GM18861 (cell line): ENCODE results near the gene TOX2.

Experiments used
- ATAC-seq: cut with Tn5 transposase; IDR thresholded peaks from one replicate; pipeline ENCODE4 v1.9.1; 2021; ENCODE audit not compliant: unreplicated experiment

TOX2 gene

DNA sequence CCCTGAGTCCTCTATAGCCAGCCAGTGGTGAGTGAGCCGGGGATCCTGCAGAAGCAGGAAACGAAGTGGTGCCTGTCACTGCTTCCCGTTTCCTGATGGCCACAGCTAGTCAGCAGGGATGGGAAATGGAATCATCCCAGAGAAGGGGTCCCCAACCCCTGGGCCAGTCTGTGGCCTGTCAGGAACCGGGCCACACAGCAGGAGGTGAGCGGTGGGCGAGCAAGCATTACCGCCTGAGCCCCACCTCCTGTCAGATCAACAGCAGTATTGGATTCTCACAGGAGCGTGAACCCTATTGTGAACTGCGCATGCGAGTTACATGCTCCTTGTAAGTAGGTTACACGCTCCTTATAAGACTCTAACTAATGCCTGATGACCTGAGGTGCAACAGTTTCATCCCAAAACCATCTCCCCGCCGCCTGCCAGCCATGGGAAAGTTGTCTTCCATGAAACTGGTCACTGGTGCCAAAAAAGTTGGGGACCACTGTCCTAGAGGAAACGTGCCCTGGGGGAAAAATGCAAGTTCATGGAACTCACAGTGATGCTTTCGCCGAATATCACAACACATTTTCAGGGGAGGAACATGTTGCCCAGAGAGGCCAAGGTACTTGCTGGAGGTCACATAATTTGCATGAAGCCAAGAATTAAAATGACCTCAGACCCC, 158.5 kb downstream of the TOX2 start:
- no peak for ATAC-seq

DNA sequence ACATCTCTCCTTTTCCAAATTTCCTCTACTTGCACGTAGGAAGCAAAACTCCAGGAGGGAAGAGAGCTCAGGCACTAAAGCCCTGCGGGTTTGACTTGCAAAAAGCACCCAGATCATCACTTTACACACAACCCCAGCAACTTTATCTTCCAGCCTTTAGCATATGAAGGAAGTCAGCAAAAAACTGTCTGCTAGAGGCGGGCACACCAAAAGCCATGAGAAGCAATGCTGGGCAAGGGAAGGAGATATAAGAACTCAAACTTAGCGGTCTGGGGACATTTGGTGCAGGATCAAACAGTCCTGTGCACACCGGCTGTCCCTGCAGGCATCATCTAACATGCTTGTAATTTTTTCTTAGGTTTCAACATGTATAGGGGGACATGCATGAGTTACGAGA, 159.0 kb downstream of the TOX2 start:
- no peak for ATAC-seq

DNA sequence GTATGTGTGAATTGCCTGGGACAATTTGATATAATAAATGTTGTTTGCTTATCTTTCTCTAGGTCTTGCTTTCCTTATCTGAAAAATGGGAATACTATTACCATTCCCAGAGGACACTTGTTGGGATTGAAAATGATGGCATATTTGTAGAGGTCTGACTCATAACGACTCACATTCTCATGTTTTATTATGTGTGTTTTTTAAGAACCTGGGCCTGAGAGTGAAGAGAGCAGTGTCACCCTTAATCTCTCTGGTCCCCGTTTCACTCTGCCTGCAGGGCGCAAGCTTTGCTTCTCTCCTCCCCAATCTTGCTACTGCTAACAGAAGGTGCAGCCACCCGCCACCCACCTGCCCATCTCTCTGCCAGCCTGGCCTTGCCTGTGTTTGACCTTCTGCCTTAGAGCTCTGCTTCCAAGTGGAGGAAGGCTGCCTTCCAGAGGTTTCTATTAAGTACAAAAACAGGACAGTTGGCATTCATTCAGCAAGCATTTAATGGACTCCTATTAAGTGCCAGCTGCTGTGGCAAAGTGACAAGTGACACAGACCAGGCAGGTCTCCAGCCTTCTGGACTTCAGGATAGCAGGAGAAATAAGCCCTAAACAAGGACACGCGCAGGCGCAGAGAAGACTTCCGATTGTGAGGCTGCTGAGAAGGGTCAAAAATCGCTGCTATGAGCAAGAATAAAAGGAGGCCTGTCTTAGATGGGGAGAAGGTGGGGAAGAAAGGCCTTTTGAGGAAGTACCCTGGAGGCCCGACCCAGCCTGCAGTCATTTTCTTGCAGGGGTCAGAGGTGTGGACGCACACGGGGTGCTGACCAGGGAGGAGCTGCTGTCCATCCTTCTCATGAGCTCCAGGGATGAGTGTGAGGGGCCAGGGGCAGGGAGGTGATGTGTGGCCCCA, 159.8 kb downstream of the TOX2 start:
- ATAC-seq: no peak

DNA sequence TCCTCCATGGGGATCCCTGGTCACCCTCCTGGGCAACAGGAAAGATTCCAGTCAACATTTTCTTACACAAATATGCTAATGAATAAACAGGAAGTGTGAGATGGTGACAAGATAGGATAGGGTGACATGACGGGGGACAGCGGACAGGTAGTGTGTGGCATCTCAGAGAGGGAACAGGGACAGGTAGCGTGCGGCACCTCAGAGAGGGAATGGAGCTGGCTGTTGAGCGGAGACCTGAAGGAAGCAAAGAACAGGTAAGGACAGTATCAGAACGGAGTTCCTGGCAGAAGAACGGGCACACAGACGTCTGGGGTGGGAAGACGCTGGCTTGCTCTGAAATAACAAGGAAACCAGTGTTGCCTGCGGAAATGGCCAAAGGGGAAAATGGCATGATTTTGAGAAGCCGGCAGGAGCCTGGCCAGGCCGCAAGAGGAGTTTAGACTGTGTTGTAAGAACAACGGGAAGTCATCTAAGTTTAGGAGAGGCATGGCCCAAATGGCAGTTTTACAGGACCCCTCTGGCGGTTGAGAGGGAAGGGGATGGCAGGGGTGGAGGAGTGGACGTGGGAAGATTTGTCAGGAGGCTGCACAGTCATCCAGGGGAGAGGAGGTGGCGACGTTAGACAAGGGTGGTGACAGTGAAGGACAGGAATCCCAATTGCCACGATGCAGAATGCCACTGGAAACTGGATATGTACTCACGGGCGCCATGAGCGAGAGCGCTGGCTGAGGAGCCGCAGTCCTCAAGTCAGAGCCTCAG, 160.7 kb downstream of the TOX2 start:
- no peak for ATAC-seq

GRCh38 chr20:44075950-44076232, 161.2 kb downstream of the TOX2 start:
- ATAC-seq: no peak

DNA sequence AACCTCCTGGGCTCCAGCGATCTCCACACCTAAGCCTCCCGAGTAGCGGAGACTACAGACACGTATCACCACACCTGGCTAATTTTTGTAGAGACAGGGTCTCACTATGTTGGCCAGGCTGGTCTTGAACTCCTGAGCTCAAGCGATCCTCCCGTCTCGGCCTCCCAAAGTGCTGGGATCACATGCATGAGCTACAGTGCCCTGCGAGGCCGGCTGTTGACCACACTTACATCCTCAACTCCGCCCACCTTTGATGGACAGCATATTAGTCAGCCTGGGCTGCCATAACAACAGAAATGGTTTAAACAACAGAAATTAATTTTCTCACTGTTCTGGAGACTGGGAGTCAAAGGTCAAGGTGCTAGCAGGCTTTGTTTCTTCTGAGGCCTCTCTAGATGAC, 164.6 kb downstream of the TOX2 start:
- ATAC-seq: no peak

- no peak for ATAC-seq
Measured at GRCh38 chr20:44080064-44080463, 165.4 kb downstream of the TOX2 start.

GRCh38 chr20:44080646-44081267, 166.1 kb downstream of the TOX2 start:
- ATAC-seq: peak; percentile 68

- ATAC-seq: no peak
Measured at GRCh38 chr20:44081476-44081875, 166.8 kb downstream of the TOX2 start.

DNA sequence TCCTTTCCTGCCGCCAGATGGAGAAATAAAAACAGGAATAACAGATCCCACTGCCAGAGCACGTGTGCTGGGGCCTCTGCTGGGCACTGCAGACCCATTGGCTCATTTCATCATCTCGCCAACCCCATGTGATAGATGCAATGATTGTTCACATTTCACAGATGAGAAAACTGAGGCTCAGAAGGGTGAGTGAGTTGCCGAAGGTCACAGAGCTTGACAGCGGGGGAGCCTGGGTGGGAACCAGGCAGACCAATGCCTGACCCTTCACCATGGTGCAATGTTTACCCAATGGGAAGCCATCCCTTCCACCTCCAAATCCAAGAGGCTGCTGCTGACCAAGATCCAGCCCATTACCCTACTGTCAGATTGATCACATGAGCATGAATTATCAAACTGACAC, 167.2 kb downstream of the TOX2 start:
- ATAC-seq: no peak

DNA sequence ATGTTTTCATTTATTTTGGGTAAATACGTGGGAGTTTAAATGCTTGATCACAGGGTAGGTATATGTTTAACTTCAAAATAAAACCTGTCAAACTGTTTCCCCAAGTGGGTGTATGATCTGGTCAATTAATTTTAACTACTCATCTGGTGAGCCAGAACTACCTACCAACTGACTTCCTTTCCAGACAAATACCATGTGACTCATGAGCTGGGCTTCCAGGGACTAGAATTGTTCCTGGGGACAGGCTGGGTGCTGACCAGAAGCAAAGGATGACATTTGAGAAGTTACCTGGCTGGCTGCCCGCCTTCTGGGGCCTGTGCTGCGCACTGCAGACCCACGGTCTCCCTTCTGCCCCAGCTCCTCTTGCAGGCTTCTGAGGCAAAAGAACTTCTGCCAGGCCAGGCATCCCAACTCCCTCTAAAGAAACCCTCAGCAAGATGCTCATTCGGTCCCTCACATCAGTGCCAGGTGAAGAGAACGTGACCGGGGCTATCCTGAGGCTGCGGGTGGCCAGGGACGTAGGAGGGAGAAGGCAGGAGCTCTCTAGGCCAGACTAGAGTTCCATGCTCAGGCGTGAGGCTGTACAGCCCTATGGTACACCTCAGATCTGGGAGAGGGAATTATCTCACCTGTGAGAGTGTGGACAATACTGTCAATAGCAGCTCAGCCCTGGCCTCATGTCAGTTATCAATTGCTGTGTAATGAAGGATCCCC, 168.7 kb downstream of the TOX2 start:
- ATAC-seq: no peak

GRCh38 chr20:44084439-44084838, 169.8 kb downstream of the TOX2 start:
- no peak for ATAC-seq

- no peak for ATAC-seq
Measured at GRCh38 chr20:44084891-44085290, 170.2 kb downstream of the TOX2 start.

- no peak for ATAC-seq
Measured at GRCh38 chr20:44085616-44086434, 171.2 kb downstream of the TOX2 start.

GRCh38 chr20:44087051-44087856, 172.6 kb downstream of the TOX2 start:
- ATAC-seq: no peak

DNA sequence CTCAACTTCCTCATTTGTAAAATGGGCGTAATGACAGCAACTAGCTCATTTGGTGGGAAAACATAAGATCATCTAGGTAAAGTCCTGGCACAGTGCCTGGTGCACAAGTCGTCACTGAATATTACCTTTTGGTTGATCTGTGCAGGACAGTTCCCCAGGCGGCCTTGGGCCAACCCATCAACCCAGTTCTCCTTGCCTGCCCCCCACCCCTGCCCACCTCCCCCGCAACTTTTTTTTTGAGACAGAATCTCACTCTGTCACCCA, 173.1 kb downstream of the TOX2 start:
- ATAC-seq: no peak

DNA sequence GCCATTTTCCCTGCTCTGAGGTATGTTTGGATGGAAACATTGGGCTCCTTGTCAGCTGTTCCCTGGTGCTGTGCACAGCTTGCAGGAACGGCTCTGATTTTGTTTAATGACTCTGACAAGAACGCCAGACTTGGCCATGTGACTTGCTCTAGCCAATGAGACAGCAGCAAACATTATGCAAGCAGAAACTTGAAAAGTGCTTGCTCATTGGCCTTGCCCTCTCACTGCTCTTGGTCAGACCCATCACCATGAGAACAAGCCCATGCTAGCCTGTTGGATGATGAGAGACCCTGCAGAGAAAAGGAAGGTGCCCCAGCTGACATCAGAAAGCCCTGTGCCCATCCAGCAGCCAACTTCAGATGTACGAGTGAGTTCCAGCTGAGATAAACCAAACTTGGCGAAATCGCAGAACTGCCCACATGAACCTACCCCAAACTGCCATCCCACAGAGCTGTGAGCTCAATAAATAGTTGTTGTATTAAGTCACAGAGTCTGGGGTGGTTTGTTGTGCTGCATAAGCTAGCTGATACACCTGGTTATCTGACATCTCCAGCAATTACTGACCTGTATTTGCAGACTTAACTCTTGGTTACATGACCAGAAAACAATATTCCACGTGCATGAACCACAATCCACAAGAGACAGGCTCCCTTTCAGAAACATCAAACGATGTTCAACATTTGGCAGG, 175.5 kb downstream of the TOX2 start:
- no peak for ATAC-seq

DNA sequence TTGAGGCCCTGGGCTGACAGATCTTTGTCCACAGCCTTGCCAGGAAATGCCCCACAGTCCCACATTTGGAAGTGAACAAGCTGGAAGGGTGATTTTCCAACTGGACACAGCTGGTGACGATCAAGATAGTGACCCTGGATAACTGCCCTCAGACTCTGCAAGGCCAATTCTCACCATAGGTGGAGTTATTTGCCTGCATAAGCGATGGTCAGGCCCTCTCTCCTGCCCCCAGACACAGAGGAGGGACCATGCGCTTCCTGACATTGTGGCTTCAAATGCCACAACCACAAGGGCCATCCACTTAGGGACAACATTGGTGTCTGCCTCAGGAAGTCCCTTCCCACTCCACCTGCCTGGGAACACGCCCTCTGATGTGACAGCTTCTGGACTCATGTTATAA, 176.4 kb downstream of the TOX2 start:
- no peak for ATAC-seq
